Neural progenitor cell (in vitro differentiated cells): Measurements from ENCODE around the gene SPAG16. TPM values are rescaled to one million over a fixed set of nuclear protein-coding genes. Genes with fewer than 3 reads are reported as not detected.
"Not testable (repeated sequence)": the region's sequence is repeated elsewhere in the genome, so short reads cannot be mapped to it uniquely, and the experiment has no call there.

Experiments
- DNase-seq: peaks from one replicate; pipeline ENCODE4 v3.0.0-alpha.2; 2016; ENCODE audit warnings: low spot score
- H2AFZ ChIP-seq: fragments of 200-600 bp; sonication (generic); replicated peaks from 2 replicates; pipeline ENCODE4 v1.6.1; 2016; ENCODE audit warnings: antibody characterized with exemption
- H3F3A ChIP-seq: fragments of 200-600 bp; sonication (generic); 2 replicates; pipeline ENCODE4 v1.6.1; 2016; ENCODE audit warnings: antibody characterized with exemption, low read depth
- H3K27ac ChIP-seq: fragments of 200-600 bp; sonication (generic); 2 replicates; pipeline ENCODE4 v1.5.1; 2016; ENCODE audit warnings: mild to moderate bottlenecking
- H3K27me3 ChIP-seq: fragments of 200-600 bp; sonication (generic); 2 replicates; pipeline ENCODE4 v1.6.1; 2016; ENCODE audit warnings: mild to moderate bottlenecking, moderate library complexity
- H3K36me3 ChIP-seq: fragments of 200-600 bp; sonication (generic); 2 replicates; pipeline ENCODE4 v1.5.1; 2016
- H3K4me1 ChIP-seq: fragments of 200-600 bp; sonication (generic); 2 replicates; pipeline ENCODE4 v1.6.1; 2016; ENCODE audit warnings: mixed run types
- H3K4me2 ChIP-seq: fragments of 200-600 bp; sonication (generic); 2 replicates; pipeline ENCODE4 v1.6.1; 2016
- H3K4me3 ChIP-seq: fragments of 200-600 bp; sonication (generic); 2 replicates; pipeline ENCODE4 v1.5.1; 2016
- H3K79me2 ChIP-seq: fragments of 200-600 bp; sonication (generic); 2 replicates; pipeline ENCODE4 v1.6.1; 2016; ENCODE audit warnings: low read depth
- H3K9ac ChIP-seq: fragments of 200-600 bp; sonication (generic); 2 replicates; pipeline ENCODE4 v1.6.1; 2016
- H3K9me3 ChIP-seq: fragments of 200-600 bp; sonication (generic); 2 replicates; pipeline ENCODE4 v1.5.1; 2016; ENCODE audit warnings: low read depth
- H4K20me1 ChIP-seq: fragments of 200-600 bp; sonication (generic); 2 replicates; pipeline ENCODE4 v1.6.1; 2016; ENCODE audit warnings: low read depth
- H3K27ac Mint-ChIP-seq: 3 replicates; pipeline ENCODE4 v1.8.0; 2021; ENCODE audit warnings: mixed read lengths
- H3K27me3 Mint-ChIP-seq: 2 replicates; pipeline ENCODE4 v1.8.0; 2022; ENCODE audit warnings: low read depth, mild to moderate bottlenecking, inconsistent platforms, moderate library complexity, mixed read lengths; ENCODE audit not compliant: insufficient read depth
- H3K36me3 Mint-ChIP-seq: 3 replicates; pipeline ENCODE4 v1.8.0; 2021; ENCODE audit warnings: mixed read lengths
- H3K4me1 Mint-ChIP-seq: 3 replicates; pipeline ENCODE4 v1.8.0; 2021; ENCODE audit warnings: mixed read lengths
- H3K4me3 Mint-ChIP-seq: 3 replicates; pipeline ENCODE4 v1.8.0; 2021; ENCODE audit warnings: mild to moderate bottlenecking, moderate library complexity, mixed read lengths
- H3K9me3 Mint-ChIP-seq: 3 replicates; pipeline ENCODE4 v1.8.0; 2020; ENCODE audit warnings: mixed read lengths
- EZH2 ChIP-seq: fragments of 200-600 bp; sonication (generic); IDR thresholded peaks from 2 replicates; pipeline ENCODE4 v1.6.1; 2017; ENCODE audit warnings: antibody characterized with exemption, mild to moderate bottlenecking, moderate library complexity
- EZH2phosphoT487 ChIP-seq: fragments of 200-600 bp; sonication (generic); IDR thresholded peaks from 2 replicates; pipeline ENCODE4 v1.6.1; 2017; ENCODE audit warnings: antibody characterized with exemption
- total RNA-seq: library from RNA; depleted of rRNA; stranded (reverse); fragments of >200 nt; gene quantifications from 2 replicates; pipeline ENCODE4 v1.2.3, GENCODE V29; 2015; ENCODE audit warnings: low replicate concordance
- TF ChIP-seq, protein P1 (sequence below): fragments of 200-600 bp; sonication (generic); IDR thresholded peaks from 2 replicates; pipeline ENCODE4 v1.5.1; 2017; ENCODE audit warnings: antibody characterized with exemption, mild to moderate bottlenecking

Gene SPAG16
- total RNA-seq, 1 donor from 2014 or later: 70.3 TPM

GRCh38 chr2:213995400-213996105 lies 711.3 kb downstream of the SPAG16 start:
- peaks cover 2% of the 10 kb centered on the region for H3K36me3 Mint-ChIP-seq
- H3K9ac ChIP-seq: no peak overlapping the region
- DNase-seq: no peak
- TF ChIP-seq EZH2: no peak
- TF ChIP-seq, protein P1, sequence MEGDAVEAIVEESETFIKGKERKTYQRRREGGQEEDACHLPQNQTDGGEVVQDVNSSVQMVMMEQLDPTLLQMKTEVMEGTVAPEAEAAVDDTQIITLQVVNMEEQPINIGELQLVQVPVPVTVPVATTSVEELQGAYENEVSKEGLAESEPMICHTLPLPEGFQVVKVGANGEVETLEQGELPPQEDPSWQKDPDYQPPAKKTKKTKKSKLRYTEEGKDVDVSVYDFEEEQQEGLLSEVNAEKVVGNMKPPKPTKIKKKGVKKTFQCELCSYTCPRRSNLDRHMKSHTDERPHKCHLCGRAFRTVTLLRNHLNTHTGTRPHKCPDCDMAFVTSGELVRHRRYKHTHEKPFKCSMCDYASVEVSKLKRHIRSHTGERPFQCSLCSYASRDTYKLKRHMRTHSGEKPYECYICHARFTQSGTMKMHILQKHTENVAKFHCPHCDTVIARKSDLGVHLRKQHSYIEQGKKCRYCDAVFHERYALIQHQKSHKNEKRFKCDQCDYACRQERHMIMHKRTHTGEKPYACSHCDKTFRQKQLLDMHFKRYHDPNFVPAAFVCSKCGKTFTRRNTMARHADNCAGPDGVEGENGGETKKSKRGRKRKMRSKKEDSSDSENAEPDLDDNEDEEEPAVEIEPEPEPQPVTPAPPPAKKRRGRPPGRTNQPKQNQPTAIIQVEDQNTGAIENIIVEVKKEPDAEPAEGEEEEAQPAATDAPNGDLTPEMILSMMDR: no peak
- TF ChIP-seq EZH2phosphoT487: no peak
- H3K4me1 ChIP-seq: peaks cover 9% of the 10 kb centered on the region
- H3K9me3 Mint-ChIP-seq: peaks cover 9% of the 10 kb centered on the region
- H2AFZ ChIP-seq: no peak overlapping the region
- no peaks in the 10 kb centered on the region for H3K9me3 ChIP-seq
- peaks cover 5% of the 10 kb centered on the region for H3K4me1 Mint-ChIP-seq
- no peak overlapping the region for H3K4me3 ChIP-seq
- H3F3A ChIP-seq: no peaks in the 10 kb centered on the region
- no peaks in the 10 kb centered on the region for H4K20me1 ChIP-seq
- H3K27me3 ChIP-seq: no peaks in the 10 kb centered on the region
- H3K27ac ChIP-seq: no peak overlapping the region
- H3K4me3 Mint-ChIP-seq: no peak overlapping the region
- H3K36me3 ChIP-seq: no peaks in the 10 kb centered on the region
- H3K27ac Mint-ChIP-seq: no peak overlapping the region
- no peak overlapping the region for H3K4me2 ChIP-seq
- H3K27me3 Mint-ChIP-seq: peaks cover 3% of the 10 kb centered on the region
- no peaks in the 10 kb centered on the region for H3K79me2 ChIP-seq

DNA sequence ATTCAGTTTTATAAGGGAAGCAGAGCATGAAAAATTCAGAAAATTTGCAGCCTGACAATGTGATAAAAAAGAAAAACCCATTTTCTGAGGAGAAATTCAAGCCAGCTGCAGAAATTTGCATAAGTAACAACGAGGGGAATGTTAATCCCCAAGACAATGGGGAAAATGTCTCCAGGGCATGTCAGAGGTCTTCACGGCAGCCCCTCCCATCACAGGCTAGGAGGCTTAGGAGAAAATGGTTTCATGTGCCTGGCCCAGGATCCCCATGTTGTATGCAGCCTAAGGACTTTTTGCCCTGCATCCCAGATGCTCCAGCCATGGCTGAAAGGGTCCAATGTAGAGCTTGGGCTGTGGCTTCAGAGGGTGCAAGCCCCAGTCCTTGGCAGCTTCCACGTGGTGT lies 714.7 kb downstream of the SPAG16 start:
- H3K27me3 Mint-ChIP-seq, H3K79me2 ChIP-seq, H3K4me1 Mint-ChIP-seq, H3K4me1 ChIP-seq, H3K4me2 ChIP-seq, H3K36me3 Mint-ChIP-seq, H3K4me3 ChIP-seq, H3K4me3 Mint-ChIP-seq, H3K9ac ChIP-seq, H3K27ac Mint-ChIP-seq, H3K36me3 ChIP-seq, H3K9me3 ChIP-seq, H3K27me3 ChIP-seq, H3F3A ChIP-seq, H3K9me3 Mint-ChIP-seq, H4K20me1 ChIP-seq, H3K27ac ChIP-seq: not testable (repeated sequence)
- H2AFZ ChIP-seq: peak overlapping the region; percentile 10
- peak; percentile 44 for DNase-seq

DNA sequence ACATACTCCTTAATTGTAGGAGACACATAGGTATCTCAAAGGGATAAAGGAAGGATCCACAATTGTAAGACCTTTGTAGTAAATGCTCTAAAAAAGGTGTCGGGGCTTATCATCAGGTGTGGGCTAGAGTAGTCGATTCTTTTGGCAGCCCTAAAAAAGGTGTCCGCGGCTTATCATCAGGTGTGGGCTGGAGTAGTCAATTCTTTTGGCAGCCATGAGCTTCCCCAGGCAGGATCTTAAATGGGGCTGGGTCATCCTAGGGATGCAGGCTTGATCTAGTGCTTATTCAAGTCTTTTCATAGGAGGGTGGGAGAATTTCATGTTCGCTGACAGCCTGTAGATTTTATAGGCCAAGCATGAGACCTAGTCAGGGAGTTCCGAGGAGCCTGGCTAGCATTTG lies 720.2 kb downstream of the SPAG16 start:
- Histone ChIP-seq H3K27ac (no peak overlapping the region), H2AFZ (no peak overlapping the region), H3K4me2 (no peak overlapping the region), H3K4me3 (no peak overlapping the region), H3K9me3 (no peaks in the 10 kb centered on the region), H3K9ac (no peak overlapping the region), H3K27me3 (no peaks in the 10 kb centered on the region), H3K4me1 (no peaks in the 10 kb centered on the region), H3F3A (no peaks in the 10 kb centered on the region), H3K36me3 (no peaks in the 10 kb centered on the region), H4K20me1 (no peaks in the 10 kb centered on the region), H3K79me2 (no peaks in the 10 kb centered on the region)
- H3K27me3 Mint-ChIP-seq: peaks cover 3% of the 10 kb centered on the region
- peaks cover 5% of the 10 kb centered on the region for H3K9me3 Mint-ChIP-seq
- TF ChIP-seq EZH2: no peak
- H3K36me3 Mint-ChIP-seq: no peaks in the 10 kb centered on the region
- no peak overlapping the region for H3K4me3 Mint-ChIP-seq
- no peaks in the 10 kb centered on the region for H3K4me1 Mint-ChIP-seq
- H3K27ac Mint-ChIP-seq: no peak overlapping the region
- no peak for DNase-seq

GRCh38 chr2:214005337-214005736 lies 721.1 kb downstream of the SPAG16 start:
- H3K4me3 Mint-ChIP-seq: no peak overlapping the region
- no peaks in the 10 kb centered on the region for H3K27me3 Mint-ChIP-seq
- DNase-seq: no peak
- H3K79me2 ChIP-seq: no peaks in the 10 kb centered on the region
- no peaks in the 10 kb centered on the region for H3K9me3 ChIP-seq
- H3K4me1 ChIP-seq: no peaks in the 10 kb centered on the region
- H3K36me3 Mint-ChIP-seq: no peaks in the 10 kb centered on the region
- H3K4me3 ChIP-seq: no peak overlapping the region
- no peaks in the 10 kb centered on the region for H3K36me3 ChIP-seq
- H3K9me3 Mint-ChIP-seq: peaks cover 6% of the 10 kb centered on the region
- TF ChIP-seq EZH2phosphoT487 (no peak), EZH2 (no peak)
- TF ChIP-seq, protein P1: no peak
- H3K4me2 ChIP-seq: no peak overlapping the region
- no peak overlapping the region for H3K27ac Mint-ChIP-seq
- no peaks in the 10 kb centered on the region for H3F3A ChIP-seq
- no peak overlapping the region for H2AFZ ChIP-seq
- H3K27me3 ChIP-seq: no peaks in the 10 kb centered on the region
- H3K27ac ChIP-seq: no peak overlapping the region
- no peak overlapping the region for H3K9ac ChIP-seq
- H3K4me1 Mint-ChIP-seq: no peaks in the 10 kb centered on the region
- H4K20me1 ChIP-seq: no peaks in the 10 kb centered on the region
